ENCODE results near the gene ZNF669. TPM values are rescaled to one million over a fixed set of nuclear protein-coding genes. Genes with fewer than 3 reads are reported as not detected.

ZNF669 gene
- total RNA-seq, 1 experiment from 2014 or later = 7.2 TPM

DNA sequence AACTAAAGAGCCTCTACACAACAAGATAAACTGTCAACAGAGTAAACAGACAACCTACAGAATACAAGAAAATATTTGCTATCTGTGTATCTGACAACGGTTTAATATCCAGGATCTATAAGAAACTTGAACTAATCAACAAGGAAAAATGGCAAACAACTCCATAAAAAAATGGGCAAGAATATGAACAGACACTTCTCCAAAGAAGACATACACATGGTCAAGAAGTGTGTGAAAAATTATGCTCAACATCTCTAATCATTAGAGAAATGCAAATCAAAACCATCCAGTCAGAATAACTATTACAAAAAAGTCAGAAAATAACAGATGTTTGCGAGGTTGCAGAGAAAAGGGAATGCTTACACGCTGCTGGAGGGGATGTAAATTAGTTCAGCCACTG, 33.5 kb downstream of the ZNF669 start:
- no peak overlapping the region for H3K4me3 ChIP-seq (replicated peaks in 1 of 2; ENCODE audit: low read depth in 1 of 2, low read length in 2 of 2)
- no peaks in the 10 kb centered on the region for H3K9me2 ChIP-seq (ENCODE audit: insufficient read depth)
- ATAC-seq (no peak), DNase-seq (ENCODE audit: low read depth, low spot score) (no peak)
- no peak overlapping the region for H3K4me2 ChIP-seq (ENCODE audit: low read length)
- no TSS peak for BruUV-seq (replicated peaks)
- H3K9me3 ChIP-seq (ENCODE audit: control insufficient read depth in 1 of 2, insufficient read depth in 1 of 2, low read depth in 1 of 2, low read length in 2 of 2) = peaks cover 11 to 19% of the 10 kb centered on the region in 2 experiments; a peak in 3 of 4 replicates
- H3K27me3 ChIP-seq (ENCODE audit: insufficient read depth, low read length) = no peaks in the 10 kb centered on the region
- intact Hi-C loops (cut with micrococcal nuclease) = loop anchor here (10.0 kb wide), 1 partner anchor 266 kb away; no protein-coding TSS in a partner anchor
- no peaks in the 10 kb centered on the region for H3K4me1 ChIP-seq (ENCODE audit: control insufficient read depth in 1 of 2, insufficient read depth in 2 of 2, low read length in 2 of 2)
- no peaks in the 10 kb centered on the region for H4K20me1 ChIP-seq (ENCODE audit: insufficient read depth)
- RAD21 ChIA-PET (ENCODE audit: low non-redundant PET in 1 of 2, low total read pairs in 2 of 2, uncharacterized antibody in 2 of 2, unreplicated experiment in 2 of 2) = no interaction called here
- POLR2A ChIA-PET = no interaction called here
- H3K36me3 ChIP-seq (ENCODE audit: control insufficient read depth in 1 of 2, insufficient read depth in 2 of 2, low read length in 2 of 2) = peaks cover 0 to 7% of the 10 kb centered on the region in 2 experiments; a peak in 1 of 4 replicates
- H3K9ac ChIP-seq (ENCODE audit: low read length) = no peak overlapping the region
- CTCF ChIA-PET = no interaction called here
- no peak overlapping the region for H3K27ac ChIP-seq (ENCODE audit: low read depth, low read length)
- no peak overlapping the region for H2AFZ ChIP-seq (ENCODE audit: low read depth, low read length, poor library complexity, severe bottlenecking)
- no peak for TF ChIP-seq EZH2 (IDR thresholded peaks at IDR 0.05)
- TF ChIP-seq JUND (IDR thresholded peaks at IDR 0.05) = no peak
- TF ChIP-seq SP1 (IDR thresholded peaks at IDR 0.05; ENCODE audit: low read depth) = no peak
- TF ChIP-seq POLR2AphosphoS5 (IDR thresholded peaks at IDR 0.05; ENCODE audit: low read depth, low read length) = no peak
- no peak for TF ChIP-seq ZFX (IDR thresholded peaks at IDR 0.05)
- no peak for TF ChIP-seq ZNF274 (IDR thresholded peaks at IDR 0.05; ENCODE audit: low read depth, low read length)
- no peak for TF ChIP-seq MAX (IDR thresholded peaks at IDR 0.05)
- no peak for TF ChIP-seq EGR1 (IDR thresholded peaks at IDR 0.05; ENCODE audit: low read depth)
- TF ChIP-seq, protein P1, sequence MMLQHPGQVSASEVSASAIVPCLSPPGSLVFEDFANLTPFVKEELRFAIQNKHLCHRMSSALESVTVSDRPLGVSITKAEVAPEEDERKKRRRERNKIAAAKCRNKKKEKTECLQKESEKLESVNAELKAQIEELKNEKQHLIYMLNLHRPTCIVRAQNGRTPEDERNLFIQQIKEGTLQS (IDR thresholded peaks at IDR 0.05) = no peak
- no peak for TF ChIP-seq CEBPB (IDR thresholded peaks at IDR 0.05; ENCODE audit: low read depth)
- H3K79me2 ChIP-seq (ENCODE audit: insufficient read depth, low read length) = peaks cover 87% of the 10 kb centered on the region

GRCh38 chr1:247064304-247064703, 39.9 kb downstream of the ZNF669 start:
- Histone ChIP-seq H3K4me1 (ENCODE audit: control insufficient read depth in 1 of 2, insufficient read depth in 2 of 2, low read length in 2 of 2) (no peaks in the 10 kb centered on the region), H2AFZ (ENCODE audit: low read depth, low read length, poor library complexity, severe bottlenecking) (no peak overlapping the region), H3K9me2 (ENCODE audit: insufficient read depth) (no peaks in the 10 kb centered on the region), H3K27me3 (ENCODE audit: insufficient read depth, low read length) (no peaks in the 10 kb centered on the region), H3K79me2 (ENCODE audit: insufficient read depth, low read length) (peaks cover 86% of the 10 kb centered on the region), H3K36me3 (ENCODE audit: control insufficient read depth in 1 of 2, insufficient read depth in 2 of 2, low read length in 2 of 2) (peaks cover 0 to 4% of the 10 kb centered on the region in 2 experiments; a peak in 1 of 4 replicates), H3K27ac (ENCODE audit: low read depth, low read length) (no peak overlapping the region), H3K4me3 (replicated peaks in 1 of 2; ENCODE audit: low read depth in 1 of 2, low read length in 2 of 2) (no peak overlapping the region), H4K20me1 (ENCODE audit: insufficient read depth) (no peaks in the 10 kb centered on the region), H3K9ac (ENCODE audit: low read length) (no peak overlapping the region), H3K9me3 (ENCODE audit: control insufficient read depth in 1 of 2, insufficient read depth in 1 of 2, low read depth in 1 of 2, low read length in 2 of 2) (peaks cover 0 to 11% of the 10 kb centered on the region in 2 experiments; a peak in 2 of 4 replicates), H3K4me2 (ENCODE audit: low read length) (no peak overlapping the region)
- DNase-seq (ENCODE audit: low read depth, low spot score) (no peak), ATAC-seq (no peak)
- intact Hi-C loops (cut with micrococcal nuclease) = loop anchor here (10.0 kb wide), 1 partner anchor 90 kb away; no protein-coding TSS in a partner anchor
- ChIA-PET POLR2A (no interaction called here), CTCF (no interaction called here), RAD21 (ENCODE audit: low non-redundant PET in 1 of 2, low total read pairs in 2 of 2, uncharacterized antibody in 2 of 2, unreplicated experiment in 2 of 2) (no interaction called here)
- BruUV-seq (replicated peaks) = no TSS peak
- TF ChIP-seq TCF7L2 (IDR thresholded peaks at IDR 0.05; ENCODE audit: borderline replicate concordance, extremely low read depth, insufficient read depth, insufficient read length) (no peak), MAX (IDR thresholded peaks at IDR 0.05) (no peak), JUND (IDR thresholded peaks at IDR 0.05) (no peak), POLR2AphosphoS5 (IDR thresholded peaks at IDR 0.05; ENCODE audit: low read depth, low read length) (no peak), CBX3 (IDR thresholded peaks at IDR 0.05; ENCODE audit: low read depth) (no peak), CTCF (IDR thresholded peaks at IDR 0.05 in 2 of 3, conservative IDR thresholded peaks at IDR 0.05 in 1 of 3; ENCODE audit: borderline replicate concordance in 1 of 3, insufficient read depth in 1 of 3, low read depth in 2 of 3, low read length in 2 of 3) (no peak)

Data from HCT116 (cell line).